H1 (cell line): ENCODE results near the gene UMPS. TPM values are rescaled to one million over a fixed set of nuclear protein-coding genes. Genes with fewer than 3 reads are reported as not detected.

Experiments
- CTCF ChIA-PET: fragments of 300-600 bp; sonication (Branson Sonifier 250); formaldehyde crosslinking; loops from one replicate; lab custom pipeline; 2021; ENCODE audit not compliant: partially characterized antibody; lab: Charles Lee
- POLR2A ChIA-PET: fragments of 300-600 bp; sonication (Branson Sonifier 250); formaldehyde crosslinking; loops from one replicate; lab custom pipeline; 2021; ENCODE audit warnings: inconsistent platforms; ENCODE audit not compliant: partially characterized antibody; lab: Charles Lee
- DNase-seq, 2 experiments: peaks; one replicate each; pipeline versions ENCODE4 v3.0.0 to v3.0.0-alpha.2; 2010 to 2022; ENCODE audit warnings: low spot score in 2 of 2, low read depth in 1 of 2, mixed read lengths in 1 of 2
- FAIRE-seq: peaks from 2 replicates; lab custom pipeline; 2011; peaks lifted over from hg19 to GRCh38; lab: Jason Lieb, UNC
- H2AFZ ChIP-seq: 2 replicates; pipeline ENCODE4 v1.8.1; 2012; ENCODE audit warnings: low read length, inconsistent platforms
- H2AK5ac ChIP-seq: 2 replicates; pipeline ENCODE4 v1.6.1; 2013; ENCODE audit warnings: low read depth, low read length
- H2BK120ac ChIP-seq: replicated peaks from 2 replicates; pipeline ENCODE3; 2013; ENCODE audit warnings: low read depth, low read length, inconsistent platforms
- H2BK12ac ChIP-seq: 2 replicates; pipeline ENCODE4 v1.6.1; 2013; ENCODE audit warnings: low read depth, low read length
- H2BK15ac ChIP-seq: 2 replicates; pipeline ENCODE4 v1.6.1; 2013; ENCODE audit warnings: low read length
- H2BK20ac ChIP-seq: 2 replicates; pipeline ENCODE4 v1.6.1; 2013; ENCODE audit warnings: low read length
- H2BK5ac ChIP-seq: 2 replicates; pipeline ENCODE4 v1.6.1; 2013; ENCODE audit warnings: low read depth, low read length
- H3K14ac ChIP-seq: 2 replicates; pipeline ENCODE4 v1.6.1; 2013; ENCODE audit warnings: inconsistent platforms; ENCODE audit not compliant: insufficient read length
- H3K18ac ChIP-seq: 2 replicates; pipeline ENCODE4 v1.6.1; 2013; ENCODE audit warnings: low read length; ENCODE audit errors: extremely low read depth
- H3K23ac ChIP-seq: 2 replicates; pipeline ENCODE4 v1.6.1; 2013; ENCODE audit warnings: inconsistent platforms; ENCODE audit not compliant: insufficient read length
- H3K23me2 ChIP-seq: 2 replicates; pipeline ENCODE4 v1.6.1; 2013; ENCODE audit warnings: low read depth, low read length
- H3K27ac ChIP-seq: 2 replicates; pipeline ENCODE4 v1.6.1; 2011; ENCODE audit warnings: low read depth, low read length, inconsistent platforms
- H3K27me3 ChIP-seq, 4 experiments: replicated peaks in 1 of 4; 1 replicate in 1 of 4; 2 replicates in 3 of 4; pipeline versions ENCODE4 v1.6.1 to v1.8.1; 2011 to 2013; ENCODE audit warnings: low read length in 3 of 4, mild to moderate bottlenecking in 3 of 4, inconsistent platforms in 2 of 4, mixed read lengths in 2 of 4, moderate library complexity in 1 of 4; ENCODE audit not compliant: control insufficient read depth in 3 of 4, insufficient read depth in 3 of 4; ENCODE audit errors: extremely low read depth in 1 of 4
- H3K36me3 ChIP-seq, 4 experiments: 2 replicates each; pipeline versions ENCODE4 v1.6.1 to v1.8.1; 2011 to 2013; ENCODE audit warnings: mild to moderate bottlenecking in 4 of 4, low read length in 3 of 4, moderate library complexity in 2 of 4, control low read depth in 1 of 4, inconsistent platforms in 1 of 4; ENCODE audit not compliant: insufficient read depth in 4 of 4, control insufficient read depth in 2 of 4
- H3K4ac ChIP-seq: replicated peaks from 2 replicates; pipeline ENCODE3; 2013; ENCODE audit warnings: low read length, low read depth, mixed read lengths, inconsistent platforms; ENCODE audit not compliant: insufficient read length
- H3K4me1 ChIP-seq, 4 experiments: replicated peaks in 1 of 4; 1 replicate in 1 of 4; 2 replicates in 3 of 4; pipeline versions ENCODE4 v1.6.1 to v1.8.1; 2011 to 2013; ENCODE audit warnings: low read length in 3 of 4, inconsistent platforms in 2 of 4, mixed read lengths in 1 of 4; ENCODE audit not compliant: insufficient read depth in 4 of 4, control insufficient read depth in 3 of 4
- H3K4me2 ChIP-seq, 2 experiments: 2 replicates each; pipeline versions ENCODE4 v1.6.1 to v1.8.1; 2011 to 2013; ENCODE audit warnings: low read depth in 2 of 2, low read length in 2 of 2, control low read depth in 1 of 2, inconsistent platforms in 1 of 2, mild to moderate bottlenecking in 1 of 2; ENCODE audit not compliant: insufficient read depth in 1 of 2
- H3K4me3 ChIP-seq, 4 experiments: fragments of 200-600, 300-600 bp in 1 of 4; sonication (generic), shearing (Covaris generic), sonication (Bioruptor Twin) in 1 of 4; 2 replicates each; pipeline versions ENCODE4 v1.5.1 to v1.8.1; 2011 to 2016; ENCODE audit warnings: low read length in 4 of 4, low read depth in 3 of 4, control low read depth in 2 of 4, inconsistent platforms in 2 of 4, mild to moderate bottlenecking in 2 of 4, mixed read lengths in 1 of 4, moderate library complexity in 1 of 4; ENCODE audit not compliant: insufficient read depth in 2 of 4; ENCODE audit errors: extremely low read depth in 1 of 4
- H3K56ac ChIP-seq: replicated peaks from 2 replicates; pipeline ENCODE3; 2013; ENCODE audit warnings: low read depth, mild to moderate bottlenecking, mixed read lengths, low read length, inconsistent platforms; ENCODE audit not compliant: insufficient read length
- H3K79me1 ChIP-seq: 2 replicates; pipeline ENCODE4 v1.6.1; 2013; ENCODE audit warnings: low read depth, low read length, control low read depth
- H3K79me2 ChIP-seq, 2 experiments: 2 replicates each; pipeline versions ENCODE4 v1.6.1 to v1.8.1; 2012 to 2013; ENCODE audit warnings: low read length in 2 of 2, mild to moderate bottlenecking in 2 of 2, inconsistent platforms in 1 of 2; ENCODE audit not compliant: insufficient read depth in 2 of 2, control insufficient read depth in 1 of 2
- H3K9ac ChIP-seq, 4 experiments: replicated peaks in 1 of 4; 1 replicate in 1 of 4; 2 replicates in 3 of 4; pipeline versions ENCODE4 v1.6.1 to v1.8.1; 2011 to 2013; ENCODE audit warnings: low read depth in 3 of 4, low read length in 3 of 4, control low read depth in 2 of 4, mild to moderate bottlenecking in 2 of 4, moderate library complexity in 2 of 4, inconsistent platforms in 1 of 4; ENCODE audit errors: extremely low read depth in 1 of 4
- H3K9me3 ChIP-seq, 2 experiments: 2 replicates each; pipeline versions ENCODE4 v1.6.1 to v1.8.1; 2012 to 2013; ENCODE audit warnings: mild to moderate bottlenecking in 2 of 2, moderate library complexity in 2 of 2, control low read depth in 1 of 2, inconsistent platforms in 1 of 2, low read depth in 1 of 2, low read length in 1 of 2, mixed read lengths in 1 of 2; ENCODE audit not compliant: insufficient read depth in 2 of 2
- H4K20me1 ChIP-seq, 2 experiments: replicated peaks in 1 of 2; 2 replicates each; pipeline versions ENCODE3 to v1.8.1; 2011 to 2013; ENCODE audit warnings: inconsistent platforms in 2 of 2, low read length in 2 of 2, mild to moderate bottlenecking in 1 of 2; ENCODE audit not compliant: insufficient read depth in 2 of 2, control insufficient read depth in 1 of 2
- H4K5ac ChIP-seq: 2 replicates; pipeline ENCODE4 v1.6.1; 2013; ENCODE audit warnings: low read length, low read depth, mixed read lengths, inconsistent platforms; ENCODE audit not compliant: insufficient read length
- H4K8ac ChIP-seq: 2 replicates; pipeline ENCODE4 v1.8.0; 2013; ENCODE audit warnings: mild to moderate bottlenecking, moderate library complexity, low read length, inconsistent platforms; ENCODE audit not compliant: insufficient read depth; ENCODE audit errors: extremely low read depth
- H4K91ac ChIP-seq: replicated peaks from 2 replicates; pipeline ENCODE3; 2013; ENCODE audit warnings: low read length, mixed read lengths, inconsistent platforms; ENCODE audit not compliant: insufficient read length
- CBX5 ChIP-seq: fragments of 300-800, 300-1000 bp; sonication (generic); IDR thresholded peaks from 2 replicates; pipeline ENCODE4 v1.7.1; 2016; ENCODE audit warnings: antibody characterized with exemption, low read length, low read depth
- WGBS, 2 experiments: shearing (Covaris generic) in 1 of 2; methylation state at CpG; one replicate each; pipeline versions ENCODE4 v1.1.6 to v1.1.7; 2013 to 2015; ENCODE audit warnings: low lambda C conversion rate in 2 of 2, mixed read lengths in 2 of 2, inconsistent platforms in 1 of 2, low coverage in 1 of 2, missing lambda C conversion rate in 1 of 2; ENCODE audit not compliant: insufficient replicate concordance in 2 of 2, insufficient coverage in 1 of 2, insufficient read length in 1 of 2; ENCODE audit errors: extremely low coverage in 1 of 2, missing lambda C conversion rate in 1 of 2; 5-methylcytosine and 5-hydroxymethylcytosine counted together
- polyA plus RNA-seq, 7 experiments: library from polyadenylated mRNA; depleted of rRNA in 3 of 7; stranded (reverse) in 5 of 7; unstranded in 2 of 7; fragments of >200 nt in 5 of 7; fragments of 200-250 nt in 2 of 7; gene quantifications; 1 replicate in 5 of 7; 2 replicates in 1 of 7; 4 replicates in 1 of 7; pipeline versions ENCODE4 v1.2.1 to v1.2.3, GENCODE V29; 2011 to 2013; ENCODE audit warnings: missing spikeins in 2 of 7, mixed read lengths in 2 of 7
- total RNA-seq: library from RNA; stranded (reverse); fragmentation: NEBNext Ultra II Directional; extraction: Animal tissue kit (Norgen Biotek cat#: 25700); gene quantifications from 2 replicates; pipeline ENCODE4 v1.2.1, GENCODE V29; 2021

The UMPS gene
- total and polyA plus RNA-seq, 2 of the 8 experiments (the other 6 are each of a cell fraction or from before 2014, with no cell fraction given): 32.8 to 59.0 TPM

DNA sequence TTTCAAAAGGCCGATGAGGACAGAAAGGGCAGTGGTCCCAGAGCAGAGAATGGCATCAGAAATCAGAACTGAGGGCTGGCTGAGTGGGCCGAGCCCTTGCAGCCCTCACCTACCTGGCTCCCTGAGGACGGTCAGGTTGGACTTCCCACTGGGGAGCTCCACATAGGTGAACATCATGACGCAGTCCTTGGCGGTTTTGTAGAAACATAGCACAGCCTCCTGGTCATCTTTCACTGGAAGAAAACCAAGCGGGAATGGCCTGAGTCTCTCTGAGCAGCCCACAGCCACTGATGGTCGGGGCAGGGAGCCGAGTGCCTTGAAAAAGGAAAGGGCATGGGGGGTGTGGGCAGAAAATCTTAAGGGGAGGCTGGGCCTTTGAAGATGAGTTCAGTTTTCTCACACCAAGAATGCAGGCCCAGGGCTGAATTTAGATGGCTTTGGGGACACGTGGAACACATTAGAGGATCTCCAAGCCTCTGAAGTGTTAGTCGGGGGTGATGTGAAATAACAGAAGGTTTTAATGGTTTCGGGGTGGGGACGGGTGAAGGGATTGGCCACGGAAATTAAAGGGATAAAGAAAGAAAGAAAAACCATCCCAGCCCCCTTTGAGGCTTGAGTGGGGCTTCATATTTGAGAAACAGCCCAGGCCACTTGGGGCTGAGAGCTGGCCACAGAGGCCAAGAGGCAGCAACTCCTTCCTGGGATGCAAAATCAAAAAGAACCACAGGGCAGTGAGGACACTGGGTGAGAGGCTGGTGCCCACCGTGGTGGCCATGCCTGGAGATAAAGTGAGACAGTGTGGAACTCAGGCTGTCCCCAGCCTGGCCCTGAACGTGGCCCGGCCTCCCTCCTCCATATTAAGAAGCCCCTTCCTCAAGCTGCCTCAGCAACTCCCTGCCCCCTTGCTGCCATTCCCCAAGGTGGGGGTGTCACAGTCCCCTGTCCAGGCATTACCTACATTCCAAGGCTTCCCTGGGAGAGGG is 36.2 kb downstream of the UMPS start:
- peaks cover 11 to 34% (median 30%) of the 10 kb centered on the region in 4 experiments; a peak in 7 of 8 replicates for H3K36me3 ChIP-seq
- H2BK5ac ChIP-seq: no peak overlapping the region; the same call in 1 of the 2 replicates
- H3K4ac ChIP-seq: no peak overlapping the region
- ChIA-PET POLR2A (no interaction called here), CTCF (interaction anchor here (0.6 to 11.6 kb wide), 5 partner anchors 13 to 773 kb away, joined by 3 to 173 read pairs (median 4); no protein-coding TSS in a partner anchor)
- no peak for TF ChIP-seq CBX5
- DNase-seq (no peak), FAIRE-seq (no peak)
- H3K79me2 ChIP-seq: no peaks in the 10 kb centered on the region
- H2BK12ac ChIP-seq: no peak overlapping the region
- H3K4me1 ChIP-seq: no peaks in the 10 kb centered on the region
- H3K23me2 ChIP-seq: no peaks in the 10 kb centered on the region
- H3K79me1 ChIP-seq: no peaks in the 10 kb centered on the region
- peaks cover 1 to 2% of the 10 kb centered on the region in 2 experiments for H4K20me1 ChIP-seq
- no peak overlapping the region for H4K8ac ChIP-seq
- H3K4me2 ChIP-seq: no peak overlapping the region
- no peak overlapping the region for H4K5ac ChIP-seq
- H3K9me3 ChIP-seq: no peaks in the 10 kb centered on the region
- H3K27ac ChIP-seq: no peak overlapping the region
- WGBS, 2 experiments: 78 to 100% methylated on average over 2 to 16 of the region's 16 CpGs
- H3K4me3 ChIP-seq: no peak overlapping the region
- no peak overlapping the region for H2BK20ac ChIP-seq
- H3K14ac ChIP-seq: no peak overlapping the region
- no peak overlapping the region for H3K56ac ChIP-seq
- no peak overlapping the region for H2BK120ac ChIP-seq
- no peak overlapping the region for H3K18ac ChIP-seq
- H4K91ac ChIP-seq: no peak overlapping the region
- no peak overlapping the region for H3K23ac ChIP-seq
- H3K27me3 ChIP-seq: no peaks in the 10 kb centered on the region; a peak in 1 of 7 replicates
- H2AK5ac ChIP-seq: no peak overlapping the region
- no peak overlapping the region for H2AFZ ChIP-seq
- H2BK15ac ChIP-seq: no peak overlapping the region
- H3K9ac ChIP-seq: no peak overlapping the region
